Measurements from ENCODE around the gene TRAPPC6A. TPM values are rescaled to one million over a fixed set of nuclear protein-coding genes. Genes with fewer than 3 reads are reported as not detected.

Gene TRAPPC6A
- total and polyA plus RNA-seq, 9 of the 15 experiments (the other 6 are each of a cell fraction or from before 2014, with no cell fraction given): 0.82 to 23.6 (median 11.6) TPM

DNA sequence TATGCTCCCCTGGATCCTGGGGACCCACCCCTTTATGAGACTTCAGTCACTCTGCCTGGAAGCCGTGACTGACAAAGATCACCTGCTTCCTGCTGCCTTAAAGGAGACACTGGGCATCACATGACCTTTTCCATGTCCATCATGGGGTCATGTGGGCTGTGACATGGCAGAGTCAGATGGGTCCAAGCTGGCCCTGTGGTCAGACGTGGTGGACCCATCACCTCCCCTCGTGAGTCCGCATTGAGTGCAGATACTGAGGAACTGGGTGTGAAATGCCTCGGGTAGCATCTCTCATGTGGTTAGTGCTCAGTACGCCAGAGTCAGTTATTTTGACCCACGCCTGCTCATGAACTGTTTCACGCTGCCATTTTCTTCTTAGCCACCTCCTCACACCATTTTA lies 44.4 kb downstream of the TRAPPC6A start:
- Histone ChIP-seq H4K20me1 (replicated peaks; ENCODE audit: control insufficient read depth, insufficient read depth, low read length) (peaks cover 16% of the 10 kb centered on the region), H3K9ac (ENCODE audit: insufficient read depth in 1 of 2, low read depth in 2 of 2, low read length in 2 of 2) (peak overlapping the region in 1 of 2 experiments; percentile 68; a peak in 1 of 4 replicates), H3K4me1 (replicated peaks in 1 of 2; ENCODE audit: control insufficient read depth in 2 of 2, insufficient read depth in 2 of 2, low read length in 2 of 2) (peaks cover 0 to 32% of the 10 kb centered on the region in 2 experiments; a peak in 3 of 5 replicates), H3K36me3 (ENCODE audit: control insufficient read depth, insufficient read depth, low read length) (peaks cover 17% of the 10 kb centered on the region; the same call in 1 of the 3 replicates), H3K27me3 (ENCODE audit: control insufficient read depth in 2 of 2, insufficient read depth in 2 of 2, low read length in 2 of 2) (no peaks in the 10 kb centered on the region), H3K9me3 (replicated peaks; ENCODE audit: control insufficient read depth, insufficient read depth, low read depth, low read length) (no peaks in the 10 kb centered on the region), H3K79me2 (ENCODE audit: control insufficient read depth, insufficient read depth, low read length) (peaks cover 22% of the 10 kb centered on the region), H3K4me2 (ENCODE audit: insufficient read depth, low read length) (no peak overlapping the region), H3K9me1 (ENCODE audit: control insufficient read depth, insufficient read depth, low read length) (peaks cover 3% of the 10 kb centered on the region), H3K4me3 (no peak overlapping the region), H3K27ac (ENCODE audit: extremely low read depth, low read depth, low read length) (no peak overlapping the region), H2AFZ (ENCODE audit: low read depth, low read length) (no peak overlapping the region)
- CTCF ChIA-PET (ENCODE audit: low intra/inter-chr PET ratio): no interaction called here
- no peak for TF ChIP-seq CAMTA2 (CRISPR knock-in tag; conservative IDR thresholded peaks at IDR 0.05)
- TF ChIP-seq, protein P1, sequence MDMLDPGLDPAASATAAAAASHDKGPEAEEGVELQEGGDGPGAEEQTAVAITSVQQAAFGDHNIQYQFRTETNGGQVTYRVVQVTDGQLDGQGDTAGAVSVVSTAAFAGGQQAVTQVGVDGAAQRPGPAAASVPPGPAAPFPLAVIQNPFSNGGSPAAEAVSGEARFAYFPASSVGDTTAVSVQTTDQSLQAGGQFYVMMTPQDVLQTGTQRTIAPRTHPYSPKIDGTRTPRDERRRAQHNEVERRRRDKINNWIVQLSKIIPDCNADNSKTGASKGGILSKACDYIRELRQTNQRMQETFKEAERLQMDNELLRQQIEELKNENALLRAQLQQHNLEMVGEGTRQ (CRISPR knock-in tag; IDR thresholded peaks at IDR 0.05): 0 out of 2 replicates have a peak, but pooled peaks have one; percentile 6
- no peak for TF ChIP-seq ZKSCAN1 (IDR thresholded peaks at IDR 0.05; ENCODE audit: low read depth, low read length)
- TF ChIP-seq, protein P2, sequence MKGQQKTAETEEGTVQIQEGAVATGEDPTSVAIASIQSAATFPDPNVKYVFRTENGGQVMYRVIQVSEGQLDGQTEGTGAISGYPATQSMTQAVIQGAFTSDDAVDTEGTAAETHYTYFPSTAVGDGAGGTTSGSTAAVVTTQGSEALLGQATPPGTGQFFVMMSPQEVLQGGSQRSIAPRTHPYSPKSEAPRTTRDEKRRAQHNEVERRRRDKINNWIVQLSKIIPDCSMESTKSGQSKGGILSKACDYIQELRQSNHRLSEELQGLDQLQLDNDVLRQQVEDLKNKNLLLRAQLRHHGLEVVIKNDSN (CRISPR knock-in tag; IDR thresholded peaks at IDR 0.05): 0 out of 2 replicates have a peak, but pooled peaks have one; percentile 9
- no peak for TF ChIP-seq GTF2E2 (tag; IDR thresholded peaks at IDR 0.05)
- TF ChIP-seq BRF1 (IDR thresholded peaks at IDR 0.05; ENCODE audit: borderline replicate concordance, extremely low read depth, insufficient read length): no peak
- TF ChIP-seq MECOM (CRISPR knock-in tag; IDR thresholded peaks at IDR 0.05): no peak
- BruUV-seq (replicated peaks): no TSS peak
- POLR2A ChIA-PET: no interaction called here
- intact Hi-C loops (cut with micrococcal nuclease) (no loop called here), in situ Hi-C loops (cut with MboI) (no loop called here)
- 90% methylated on average over 8 of the region's 8 CpGs for WGBS (ENCODE audit: insufficient coverage, low coverage, missing lambda C conversion rate)
- FAIRE-seq: peak; percentile 32
- no peak for ATAC-seq
- DNase-seq (ENCODE audit: extremely low read depth in 1 of 4, low spot score in 3 of 4): no peak

Measured in K562 (cell line).